Fibroblast of villous mesenchyme (primary cell): Measurements from ENCODE around the gene UTS2B. TPM values are rescaled to one million over a fixed set of nuclear protein-coding genes. Genes with fewer than 3 reads are reported as not detected.
A peak's percentile ranks its signal among the peaks of the same experiment; 100 is the strongest.

Experiments used
- DNase-seq: peaks from one replicate; pipeline ENCODE4 v3.0.0-alpha.2; 2010; ENCODE audit warnings: low read depth
- H3K4me3 ChIP-seq: 2 replicates; pipeline ENCODE4 v1.5.1; 2011; ENCODE audit warnings: low read depth, mild to moderate bottlenecking, low read length
- CTCF ChIP-seq: IDR thresholded peaks from 2 replicates; pipeline ENCODE4 v1.5.1; 2012; ENCODE audit warnings: low read depth, mild to moderate bottlenecking, low read length; ENCODE audit not compliant: insufficient read depth
- total RNA-seq: library from RNA; depleted of rRNA; stranded (reverse); fragments of >200 nt; gene quantifications from 2 replicates; pipeline ENCODE4 v1.2.3, GENCODE V29; 2012

UTS2B gene
- total RNA-seq, 1 donor, result 0.86 TPM

GRCh38 chr3:191261304-191261638 lies 69.1 kb downstream of the UTS2B start:
- no peak for DNase-seq
- no peak for TF ChIP-seq CTCF
- H3K4me3 ChIP-seq, result no peak overlapping the region

- no peak overlapping the region for H3K4me3 ChIP-seq
- no peak for DNase-seq
- no peak for TF ChIP-seq CTCF
These were observed 69.7 kb downstream of the UTS2B start for GRCh38 chr3:191260431-191261303.

- H3K4me3 ChIP-seq, result no peak overlapping the region
- TF ChIP-seq CTCF, result no peak
- DNase-seq, result no peak
These were observed 70.8 kb downstream of the UTS2B start for GRCh38 chr3:191259486-191259885.

- no peak overlapping the region for H3K4me3 ChIP-seq
- TF ChIP-seq CTCF, result no peak
- no peak for DNase-seq
These were observed 73.0 kb downstream of the UTS2B start for GRCh38 chr3:191257286-191257685.

GRCh38 chr3:191256405-191256804 lies 73.9 kb downstream of the UTS2B start:
- TF ChIP-seq CTCF, result no peak
- no peak for DNase-seq
- H3K4me3 ChIP-seq, result no peak overlapping the region

- no peak for TF ChIP-seq CTCF
- peak; percentile 72 for DNase-seq
- no peak overlapping the region for H3K4me3 ChIP-seq
These were observed 75.2 kb downstream of the UTS2B start for GRCh38 chr3:191255156-191255555.
